Kidney (tissue), 14 donors: ENCODE results near the gene GAB2. TPM values are rescaled to one million over a fixed set of nuclear protein-coding genes. Genes with fewer than 3 reads are reported as not detected.

Source experiments
- DNase-seq, 5 donors: peaks; one replicate each; pipeline ENCODE4 v3.0.0-alpha.2; 2013 to 2020
- FAIRE-seq: peaks from 2 replicates; lab custom pipeline; 2012; peaks lifted over from hg19 to GRCh38; lab: Jason Lieb, UNC
- H3K27ac ChIP-seq, 2 donors: one replicate each; pipeline ENCODE4 v1.7.0; 2013; ENCODE audit warnings: low read depth in 2 of 2, low read length in 2 of 2, inconsistent platforms in 1 of 2
- H3K27me3 ChIP-seq: one replicate; pipeline ENCODE4 v1.7.1; 2013; ENCODE audit warnings: low read length, inconsistent platforms; ENCODE audit not compliant: control insufficient read depth, insufficient read depth
- H3K36me3 ChIP-seq, 3 donors: one replicate each; pipeline versions ENCODE4 v1.7.0 to v1.7.1; 2013; ENCODE audit warnings: low read length in 3 of 3, control low read depth in 1 of 3, inconsistent platforms in 1 of 3; ENCODE audit not compliant: insufficient read depth in 3 of 3, control insufficient read depth in 2 of 3
- H3K4me1 ChIP-seq, 3 donors: one replicate each; pipeline versions ENCODE4 v1.7.0 to v1.7.1; 2013; ENCODE audit warnings: low read length in 3 of 3, inconsistent platforms in 1 of 3, low read depth in 1 of 3; ENCODE audit not compliant: control insufficient read depth in 2 of 3, insufficient read depth in 2 of 3
- H3K4me3 ChIP-seq, 3 donors: one replicate each; pipeline versions ENCODE4 v1.7.0 to v1.8.1; 2013; ENCODE audit warnings: low read length in 3 of 3, control low read depth in 1 of 3, inconsistent platforms in 1 of 3
- H3K9ac ChIP-seq, 3 donors: one replicate each; pipeline versions ENCODE4 v1.7.0 to v1.7.1; 2013; ENCODE audit warnings: low read length in 3 of 3, control low read depth in 1 of 3, inconsistent platforms in 1 of 3
- H3K9me3 ChIP-seq, 3 donors: one replicate each; pipeline versions ENCODE4 v1.7.0 to v1.7.1; 2013; ENCODE audit warnings: low read length in 3 of 3, control low read depth in 1 of 3, inconsistent platforms in 1 of 3; ENCODE audit not compliant: control insufficient read depth in 2 of 3, insufficient read depth in 1 of 3
- CTCF ChIP-seq: IDR thresholded peaks from 3 replicates; pipeline ENCODE4 v1.5.1; 2012; ENCODE audit warnings: mild to moderate bottlenecking, moderate library complexity, borderline replicate concordance; ENCODE audit not compliant: insufficient read depth; ENCODE audit errors: extremely low read depth
- intact Hi-C: fragments of 100-400 bp; cut with DNase I; formaldehyde crosslinking; loops from one replicate; pipeline ENCODE4 v1.11.1; 2022
- polyA plus RNA-seq: library from polyadenylated mRNA; stranded (reverse); fragments of 350-450 nt; fragmentation: Illumina TruSeq; extraction: RNeasy Lipid Tissue Mini Kit (QIAGEN cat#74804); gene quantifications from one replicate; pipeline ENCODE4 v1.2.3, GENCODE V29; 2014; ENCODE audit warnings: low read depth, low replicate concordance; ENCODE audit not compliant: insufficient read depth
- total RNA-seq: library from RNA; stranded (reverse); fragmentation: NEBNext Ultra II Directional; extraction: Animal tissue kit (Norgen Biotek cat#: 25700); gene quantifications from one replicate; pipeline ENCODE4 v1.2.1, GENCODE V29; 2021
- donor health status: control.
- donor health status: control.
- donor health status: control.
- donor health status: control.
- donor health status: control.
- donor health status: DM: yes; HTN: yes; CAD: no.
- donor health status: Normal renal cell carcinoma (clear cell type).

GAB2 gene
- total and polyA plus RNA-seq, 2 donors from 2014 or later, result 3.3 to 23.6 TPM

GRCh38 chr11:78370406-78371172, 47.0 kb downstream of the GAB2 start:
- FAIRE-seq, result no peak
- no peak overlapping the region for H3K27ac ChIP-seq

GRCh38 chr11:78365381-78365792, 52.2 kb downstream of the GAB2 start:
- intact Hi-C loops, result no loop called here
- no peak overlapping the region for H3K9ac ChIP-seq
- FAIRE-seq, result no peak

More at GRCh38 chr11:78370406-78371172, 47.0 kb downstream of the GAB2 start:
- Histone ChIP-seq H3K4me3 (no peak overlapping the region), H3K4me1 (peaks cover 0 to 11% (median 6%) of the 10 kb centered on the region in 3 donors), H3K9ac (no peak overlapping the region), H3K27me3 (no peaks in the 10 kb centered on the region), H3K9me3 (no peaks in the 10 kb centered on the region), H3K36me3 (no peaks in the 10 kb centered on the region)
- intact Hi-C loops, result no loop called here
- TF ChIP-seq CTCF, result no peak
- DNase-seq, result no peak

GRCh38 chr11:78364128-78364751, 53.4 kb downstream of the GAB2 start:
- H3K9me3 ChIP-seq, result no peaks in the 10 kb centered on the region
- FAIRE-seq, result no peak
- H3K4me3 ChIP-seq, result no peak overlapping the region
- H3K4me1 ChIP-seq, result peaks cover 0 to 6% (median 4%) of the 10 kb centered on the region in 3 donors
- TF ChIP-seq CTCF, result no peak
- no peak overlapping the region for H3K27ac ChIP-seq
- H3K9ac ChIP-seq, result no peak overlapping the region
- no peaks in the 10 kb centered on the region for H3K36me3 ChIP-seq
- intact Hi-C loops, result no loop called here
- no peak for DNase-seq
- no peaks in the 10 kb centered on the region for H3K27me3 ChIP-seq

More at GRCh38 chr11:78365381-78365792, 52.2 kb downstream of the GAB2 start:
- H3K27me3 ChIP-seq, result no peaks in the 10 kb centered on the region
- H3K36me3 ChIP-seq, result no peaks in the 10 kb centered on the region
- DNase-seq, result peak in 3 of 5 donors; percentile 27 to 62 (median 44)
- no peak for TF ChIP-seq CTCF
- H3K9me3 ChIP-seq, result no peaks in the 10 kb centered on the region
- H3K27ac ChIP-seq, result peak overlapping the region in 1 of 2 donors; percentile 24
- peaks cover 0 to 6% (median 4%) of the 10 kb centered on the region in 3 donors for H3K4me1 ChIP-seq
- no peak overlapping the region for H3K4me3 ChIP-seq
